BE2C (cell line): Measurements from ENCODE around the gene IGSF9B.
A peak's percentile ranks its signal among the peaks of the same experiment; 100 is the strongest.

Experiments used
- DNase-seq: peaks from one replicate; pipeline ENCODE4 v3.0.0-alpha.2; 2020
- H3K27me3 ChIP-seq: fragments of 250-450 bp; sonication (Bioruptor Pico); 2 replicates; pipeline ENCODE4 v1.5.1; 2020; ENCODE audit warnings: mild to moderate bottlenecking
- H3K36me3 ChIP-seq: fragments of 250-450 bp; sonication (Bioruptor Pico); 2 replicates; pipeline ENCODE4 v1.5.1; 2020; ENCODE audit warnings: mild to moderate bottlenecking
- H3K4me1 ChIP-seq: fragments of 250-450 bp; sonication (Bioruptor Pico); 2 replicates; pipeline ENCODE4 v1.5.1; 2020
- H3K4me3 ChIP-seq: 2 replicates; pipeline ENCODE4 v1.5.1; 2011; ENCODE audit warnings: low read depth, low read length
- H3K9me3 ChIP-seq: fragments of 250-450 bp; sonication (Bioruptor Pico); 2 replicates; pipeline ENCODE4 v1.5.1; 2020
- CTCF ChIP-seq: IDR thresholded peaks from 2 replicates; pipeline ENCODE4 v1.5.1; 2012; ENCODE audit warnings: mild to moderate bottlenecking, low read depth, low read length

Gene IGSF9B

GRCh38 chr11:133935551-133935910 is 21.2 kb downstream of the IGSF9B start:
- H3K36me3 ChIP-seq, result peaks cover 76% of the 10 kb centered on the region
- no peak; the same call in 1 of the 2 replicates for TF ChIP-seq CTCF
- peaks cover 49% of the 10 kb centered on the region for H3K4me1 ChIP-seq
- no peaks in the 10 kb centered on the region for H3K9me3 ChIP-seq
- H3K4me3 ChIP-seq, result peak overlapping the region; percentile 22
- DNase-seq, result no peak
- H3K27me3 ChIP-seq, result no peaks in the 10 kb centered on the region

GRCh38 chr11:133934599-133935550 is 21.9 kb downstream of the IGSF9B start:
- no peaks in the 10 kb centered on the region for H3K27me3 ChIP-seq
- peaks cover 83% of the 10 kb centered on the region for H3K36me3 ChIP-seq
- TF ChIP-seq CTCF, result peak; percentile 40
- H3K9me3 ChIP-seq, result no peaks in the 10 kb centered on the region
- H3K4me1 ChIP-seq, result peaks cover 56% of the 10 kb centered on the region
- peak overlapping the region; percentile 12; the same call in 1 of the 2 replicates for H3K4me3 ChIP-seq
- DNase-seq, result peak; percentile 83

DNA sequence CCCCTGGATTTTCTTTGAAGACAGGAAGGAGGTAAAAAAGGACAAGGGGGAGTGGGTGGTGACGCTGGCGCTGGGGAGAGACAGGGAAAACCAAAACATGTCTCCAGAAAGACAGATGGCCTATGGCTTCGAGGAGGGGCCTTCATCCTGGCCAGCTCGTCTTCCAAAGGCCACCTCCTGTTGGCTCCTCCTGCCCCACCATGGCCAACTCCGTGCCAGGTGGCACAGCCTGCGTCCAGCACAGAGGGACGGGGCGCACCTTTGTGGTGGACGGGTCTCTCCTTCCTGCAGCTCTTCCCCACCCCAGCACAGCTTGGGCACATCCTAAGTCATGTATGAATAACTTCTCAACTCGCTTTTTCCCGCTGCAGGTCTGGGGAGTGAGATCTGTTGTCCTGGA is 22.7 kb downstream of the IGSF9B start:
- Histone ChIP-seq H3K36me3 (peaks cover 85% of the 10 kb centered on the region), H3K4me3 (no peak overlapping the region), H3K27me3 (no peaks in the 10 kb centered on the region), H3K9me3 (no peaks in the 10 kb centered on the region), H3K4me1 (peaks cover 64% of the 10 kb centered on the region)
- TF ChIP-seq CTCF, result no peak
- no peak for DNase-seq

DNA sequence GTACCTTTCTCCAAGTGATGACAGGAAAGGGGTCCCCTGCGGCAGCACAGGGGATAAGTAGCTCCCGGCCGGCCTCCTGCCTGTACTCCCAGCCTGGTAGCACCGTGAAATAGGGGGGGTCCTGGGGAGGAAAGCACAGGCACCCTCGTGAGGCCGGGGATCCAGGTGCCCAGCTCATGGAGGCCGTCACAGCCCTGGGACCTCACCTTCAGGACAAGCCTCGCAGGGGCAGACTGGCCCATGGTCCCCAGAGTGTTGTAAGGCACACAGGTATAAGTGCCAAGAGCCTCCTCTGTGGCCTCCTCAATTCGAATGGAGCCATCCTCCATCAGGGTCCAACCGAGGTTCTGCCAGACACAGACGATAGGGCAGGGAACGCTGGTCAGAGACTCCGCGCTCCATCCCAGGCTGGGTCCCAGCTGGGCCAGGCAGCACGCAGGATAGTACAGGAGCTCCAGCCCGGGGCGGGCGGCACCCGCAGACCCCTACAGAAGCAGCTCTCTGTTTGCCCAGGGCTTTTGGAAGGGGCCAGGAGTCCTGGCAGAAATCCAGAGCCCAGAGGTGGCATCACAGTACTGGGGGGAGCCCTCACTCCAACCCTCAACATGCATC is 25.2 kb downstream of the IGSF9B start:
- H3K9me3 ChIP-seq, result no peaks in the 10 kb centered on the region
- no peak overlapping the region for H3K4me3 ChIP-seq
- no peak for DNase-seq
- no peaks in the 10 kb centered on the region for H3K27me3 ChIP-seq
- H3K4me1 ChIP-seq, result peaks cover 62% of the 10 kb centered on the region
- TF ChIP-seq CTCF, result no peak
- H3K36me3 ChIP-seq, result peaks cover 79% of the 10 kb centered on the region

DNA sequence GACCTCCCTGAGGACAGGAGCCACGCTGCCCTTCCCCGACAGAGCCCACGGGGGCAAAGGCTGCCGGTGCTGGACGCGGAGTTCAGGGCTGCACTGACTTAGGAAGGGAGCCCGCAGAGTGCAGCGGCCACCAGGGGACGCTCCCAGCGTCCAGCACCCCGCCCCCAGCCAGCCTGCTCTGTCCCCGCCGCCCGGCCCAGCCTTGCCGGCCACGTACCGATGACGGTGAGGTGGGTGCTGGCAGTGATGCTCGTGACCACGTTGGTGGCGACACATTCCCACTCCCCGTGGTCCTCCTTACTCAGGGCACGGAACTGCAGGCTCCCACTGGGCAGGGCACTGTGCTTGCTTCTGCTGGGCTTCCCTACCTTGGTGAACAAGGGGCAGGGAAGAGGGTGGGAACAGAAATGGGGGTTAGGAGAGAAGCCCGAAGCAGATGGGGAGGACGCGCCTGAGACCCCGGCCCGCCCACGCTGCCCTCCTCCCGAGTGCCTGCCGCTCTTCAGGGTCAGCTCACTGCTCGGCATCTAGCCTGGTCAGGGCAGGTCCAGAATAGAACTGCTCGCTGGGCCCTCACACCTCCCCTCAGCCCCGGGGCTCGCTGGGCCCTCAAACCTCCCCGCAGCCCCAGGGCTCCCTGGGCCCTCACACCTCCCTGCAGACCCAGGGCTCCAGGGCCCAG is 25.9 kb downstream of the IGSF9B start:
- H3K36me3 ChIP-seq, result peaks cover 79% of the 10 kb centered on the region
- H3K4me1 ChIP-seq, result peaks cover 55% of the 10 kb centered on the region
- no peaks in the 10 kb centered on the region for H3K9me3 ChIP-seq
- H3K27me3 ChIP-seq, result no peaks in the 10 kb centered on the region
- no peak overlapping the region for H3K4me3 ChIP-seq
- TF ChIP-seq CTCF, result peak; percentile 80
- DNase-seq, result peak; percentile 85
